Measurements from ENCODE around the gene EIF4G3.

EIF4G3 gene

DNA sequence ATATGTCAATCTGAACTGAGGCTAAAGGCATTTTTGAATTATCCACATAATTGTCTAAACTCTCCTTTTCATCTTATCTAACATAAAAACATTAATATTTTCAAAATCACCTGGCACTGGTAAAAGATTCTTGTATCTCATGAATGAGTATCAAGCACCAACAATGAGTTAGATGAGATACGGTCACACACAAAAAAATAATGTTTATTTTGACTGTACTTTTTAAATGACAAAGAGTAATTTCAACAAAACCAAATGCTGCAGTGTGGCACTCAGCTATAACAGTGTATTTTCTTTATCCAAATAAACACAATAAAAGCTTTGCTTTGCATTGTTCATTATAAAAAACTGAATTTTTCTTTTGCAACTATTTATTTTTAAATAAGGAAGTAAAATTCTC, 59.5 kb downstream of the EIF4G3 start:
- Histone ChIP-seq H2AFZ (ENCODE audit: low read depth, low read length, severe bottlenecking) (no peak overlapping the region), H3K4me3 (ENCODE audit: insufficient read depth, low read length, poor library complexity, severe bottlenecking) (no peak overlapping the region), H3K9me2 (replicated peaks; ENCODE audit: insufficient read depth, low read length) (no peaks in the 10 kb centered on the region), H3K4me2 (ENCODE audit: low read depth, low read length, poor library complexity, severe bottlenecking) (no peak overlapping the region), H3K36me3 (ENCODE audit: low read length) (peaks cover 4% of the 10 kb centered on the region; the same call in 1 of the 2 replicates), H3K9me3 (ENCODE audit: insufficient read depth, low read length) (no peaks in the 10 kb centered on the region), H4K20me1 (ENCODE audit: low read depth, low read length) (peaks cover 11% of the 10 kb centered on the region), H3K79me2 (ENCODE audit: insufficient read depth, low read length) (peaks cover 47% of the 10 kb centered on the region), H3F3A (ENCODE audit: insufficient read depth) (no peaks in the 10 kb centered on the region; the same call in 1 of the 2 replicates), H3K27me3 (ENCODE audit: low read length) (no peaks in the 10 kb centered on the region), H3K9ac (ENCODE audit: low read length) (no peak overlapping the region), H3K27ac (ENCODE audit: low read depth, low read length) (no peak overlapping the region)
- TF ChIP-seq EZH2phosphoT487 (conservative IDR thresholded peaks at IDR 0.05; ENCODE audit: low read length) = no peak
- TF ChIP-seq, protein P1, sequence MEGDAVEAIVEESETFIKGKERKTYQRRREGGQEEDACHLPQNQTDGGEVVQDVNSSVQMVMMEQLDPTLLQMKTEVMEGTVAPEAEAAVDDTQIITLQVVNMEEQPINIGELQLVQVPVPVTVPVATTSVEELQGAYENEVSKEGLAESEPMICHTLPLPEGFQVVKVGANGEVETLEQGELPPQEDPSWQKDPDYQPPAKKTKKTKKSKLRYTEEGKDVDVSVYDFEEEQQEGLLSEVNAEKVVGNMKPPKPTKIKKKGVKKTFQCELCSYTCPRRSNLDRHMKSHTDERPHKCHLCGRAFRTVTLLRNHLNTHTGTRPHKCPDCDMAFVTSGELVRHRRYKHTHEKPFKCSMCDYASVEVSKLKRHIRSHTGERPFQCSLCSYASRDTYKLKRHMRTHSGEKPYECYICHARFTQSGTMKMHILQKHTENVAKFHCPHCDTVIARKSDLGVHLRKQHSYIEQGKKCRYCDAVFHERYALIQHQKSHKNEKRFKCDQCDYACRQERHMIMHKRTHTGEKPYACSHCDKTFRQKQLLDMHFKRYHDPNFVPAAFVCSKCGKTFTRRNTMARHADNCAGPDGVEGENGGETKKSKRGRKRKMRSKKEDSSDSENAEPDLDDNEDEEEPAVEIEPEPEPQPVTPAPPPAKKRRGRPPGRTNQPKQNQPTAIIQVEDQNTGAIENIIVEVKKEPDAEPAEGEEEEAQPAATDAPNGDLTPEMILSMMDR (IDR thresholded peaks at IDR 0.05; ENCODE audit: insufficient read depth, low read length, poor library complexity, severe bottlenecking) = no peak

DNA sequence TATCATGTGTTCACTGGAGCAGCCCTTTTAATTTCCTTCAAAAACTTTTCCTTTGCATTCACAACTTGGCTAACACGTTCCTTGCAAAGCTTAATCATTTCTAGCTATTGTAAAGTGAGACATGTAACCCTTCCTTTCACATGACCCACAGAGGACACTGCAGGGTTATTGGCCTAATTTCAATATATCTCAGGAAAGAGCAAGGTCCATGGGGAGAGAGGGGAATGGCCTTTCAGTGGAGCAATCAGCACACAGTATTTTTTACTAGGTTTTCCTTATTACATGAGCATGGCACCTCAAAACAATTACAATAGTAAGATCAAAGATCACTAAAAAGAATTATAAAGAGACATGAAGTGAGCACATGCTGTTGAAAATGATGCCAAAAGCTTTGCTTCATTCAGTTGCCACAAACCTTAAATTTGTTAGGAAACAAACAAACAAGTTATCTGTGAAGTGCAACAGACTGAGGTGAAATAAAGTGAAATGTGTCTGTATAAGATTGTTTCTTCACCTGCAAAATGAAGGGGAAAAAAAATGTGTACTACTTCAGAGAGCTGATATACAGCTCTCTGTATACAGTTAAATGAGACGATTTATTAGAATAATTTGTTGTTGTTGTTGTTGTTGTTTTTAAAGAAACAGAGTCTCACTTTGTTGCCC, 61.5 kb downstream of the EIF4G3 start:
- no peak overlapping the region for H3K4me3 ChIP-seq (ENCODE audit: insufficient read depth, low read length, poor library complexity, severe bottlenecking)
- H3F3A ChIP-seq (ENCODE audit: insufficient read depth) = no peaks in the 10 kb centered on the region
- no peak for TF ChIP-seq EZH2phosphoT487 (conservative IDR thresholded peaks at IDR 0.05; ENCODE audit: low read length)
- TF ChIP-seq, protein P1 (IDR thresholded peaks at IDR 0.05; ENCODE audit: insufficient read depth, low read length, poor library complexity, severe bottlenecking) = no peak
- no peaks in the 10 kb centered on the region for H3K9me2 ChIP-seq (replicated peaks; ENCODE audit: insufficient read depth, low read length)
- H3K27me3 ChIP-seq (ENCODE audit: low read length) = no peaks in the 10 kb centered on the region
- H2AFZ ChIP-seq (ENCODE audit: low read depth, low read length, severe bottlenecking) = no peak overlapping the region
- peaks cover 6% of the 10 kb centered on the region; the same call in 1 of the 2 replicates for H3K36me3 ChIP-seq (ENCODE audit: low read length)
- peaks cover 11% of the 10 kb centered on the region for H4K20me1 ChIP-seq (ENCODE audit: low read depth, low read length)
- no peak overlapping the region for H3K4me2 ChIP-seq (ENCODE audit: low read depth, low read length, poor library complexity, severe bottlenecking)
- H3K79me2 ChIP-seq (ENCODE audit: insufficient read depth, low read length) = peaks cover 39% of the 10 kb centered on the region
- no peaks in the 10 kb centered on the region for H3K9me3 ChIP-seq (ENCODE audit: insufficient read depth, low read length)
- H3K9ac ChIP-seq (ENCODE audit: low read length) = no peak overlapping the region
- no peak overlapping the region for H3K27ac ChIP-seq (ENCODE audit: low read depth, low read length)

DNA sequence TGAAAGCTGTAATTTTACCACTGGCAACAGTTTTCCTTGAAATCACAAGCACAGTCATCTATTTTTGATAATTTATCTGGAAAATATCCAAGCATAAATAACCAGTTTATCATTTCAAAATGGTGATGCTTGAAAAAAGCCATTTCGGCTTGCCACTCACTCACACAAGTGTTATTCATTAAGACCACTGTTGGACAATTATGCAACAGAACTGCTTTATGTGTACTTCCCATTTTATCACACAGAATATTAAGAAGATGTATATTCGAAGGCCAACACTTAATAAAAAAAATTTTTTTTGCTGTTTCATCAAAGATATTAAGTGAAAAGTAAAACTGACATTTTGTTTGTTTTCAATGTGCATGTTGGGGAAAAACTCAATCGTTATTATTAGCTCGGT, 62.3 kb downstream of the EIF4G3 start:
- Histone ChIP-seq H2AFZ (ENCODE audit: low read depth, low read length, severe bottlenecking) (no peak overlapping the region), H3K9me2 (replicated peaks; ENCODE audit: insufficient read depth, low read length) (no peaks in the 10 kb centered on the region), H3K4me2 (ENCODE audit: low read depth, low read length, poor library complexity, severe bottlenecking) (no peak overlapping the region), H3K9me3 (ENCODE audit: insufficient read depth, low read length) (no peaks in the 10 kb centered on the region), H3F3A (ENCODE audit: insufficient read depth) (no peaks in the 10 kb centered on the region), H3K9ac (ENCODE audit: low read length) (no peak overlapping the region), H3K79me2 (ENCODE audit: insufficient read depth, low read length) (peaks cover 31% of the 10 kb centered on the region), H3K4me3 (ENCODE audit: insufficient read depth, low read length, poor library complexity, severe bottlenecking) (no peak overlapping the region), H3K27me3 (ENCODE audit: low read length) (no peaks in the 10 kb centered on the region), H4K20me1 (ENCODE audit: low read depth, low read length) (peaks cover 8% of the 10 kb centered on the region), H3K27ac (ENCODE audit: low read depth, low read length) (no peak overlapping the region), H3K36me3 (ENCODE audit: low read length) (peaks cover 6% of the 10 kb centered on the region; the same call in 1 of the 2 replicates)
- TF ChIP-seq, protein P1 (IDR thresholded peaks at IDR 0.05; ENCODE audit: insufficient read depth, low read length, poor library complexity, severe bottlenecking) = no peak
- no peak for TF ChIP-seq EZH2phosphoT487 (conservative IDR thresholded peaks at IDR 0.05; ENCODE audit: low read length)
